Activated CD4-positive, alpha-beta T cell treated with anti-CD3 and anti-CD28 coated beads, Interleukin-2, Interleukin-4, amounts not matched to agents 100 ng/mL and 50 ng/mL, durations not matched to agents 16 hours and 8 hours (primary cell): ENCODE data around the gene SLCO2A1.

Experiments
- DNase-seq: peaks from one replicate; pipeline ENCODE4 v3.0.0-alpha.2; 2020; ENCODE audit warnings: low spot score

Gene SLCO2A1

DNA sequence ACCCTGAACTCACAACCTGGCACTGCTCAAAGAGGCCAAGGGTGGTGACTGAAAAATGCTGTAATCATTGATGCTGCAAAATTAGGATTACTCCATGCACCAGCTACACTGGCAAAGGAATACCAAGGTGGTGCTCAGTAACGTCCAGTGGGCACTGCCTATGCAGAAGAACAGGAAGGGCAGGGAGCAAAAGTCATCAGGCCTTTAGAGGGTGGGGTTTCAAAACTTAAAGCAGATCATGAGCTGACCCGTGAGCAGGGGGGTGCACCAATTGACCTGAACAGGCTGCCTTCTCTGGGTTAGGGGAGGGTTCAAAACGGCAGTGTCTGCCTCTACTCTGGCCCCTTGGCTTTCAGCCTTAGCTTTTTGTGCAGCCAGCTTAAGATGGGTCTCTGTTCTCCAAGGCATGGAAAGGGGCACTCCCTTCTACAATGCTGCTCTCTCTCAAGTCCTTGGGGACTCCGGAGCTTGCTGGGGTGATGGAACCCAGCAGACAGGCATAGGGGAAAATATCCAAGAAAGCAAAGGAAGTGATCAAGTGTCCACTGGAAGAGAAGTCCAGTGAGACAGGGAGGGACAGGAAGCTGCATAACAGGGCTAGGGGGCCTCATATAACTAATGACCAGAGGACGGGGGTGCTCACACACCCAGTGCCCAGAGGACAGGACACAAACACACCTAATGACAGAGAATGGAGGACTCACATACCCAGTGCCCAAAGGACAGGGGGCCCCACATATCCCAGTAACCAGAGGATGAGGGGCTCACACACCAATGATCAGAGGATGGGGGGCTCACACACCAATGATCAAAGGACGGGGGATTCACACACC lies 145.5 kb downstream of the SLCO2A1 start:
- DNase-seq, result no peak

- no peak for DNase-seq
Measured at GRCh38 chr3:133883641-133884040, 146.1 kb downstream of the SLCO2A1 start.

GRCh38 chr3:133882986-133883586 lies 146.6 kb downstream of the SLCO2A1 start:
- no peak for DNase-seq

GRCh38 chr3:133881939-133882825 lies 147.5 kb downstream of the SLCO2A1 start:
- DNase-seq, result no peak

- no peak for DNase-seq
Measured at GRCh38 chr3:133881492-133881891, 148.2 kb downstream of the SLCO2A1 start.

- no peak for DNase-seq
Measured at GRCh38 chr3:133880886-133881455, 148.8 kb downstream of the SLCO2A1 start.

DNA sequence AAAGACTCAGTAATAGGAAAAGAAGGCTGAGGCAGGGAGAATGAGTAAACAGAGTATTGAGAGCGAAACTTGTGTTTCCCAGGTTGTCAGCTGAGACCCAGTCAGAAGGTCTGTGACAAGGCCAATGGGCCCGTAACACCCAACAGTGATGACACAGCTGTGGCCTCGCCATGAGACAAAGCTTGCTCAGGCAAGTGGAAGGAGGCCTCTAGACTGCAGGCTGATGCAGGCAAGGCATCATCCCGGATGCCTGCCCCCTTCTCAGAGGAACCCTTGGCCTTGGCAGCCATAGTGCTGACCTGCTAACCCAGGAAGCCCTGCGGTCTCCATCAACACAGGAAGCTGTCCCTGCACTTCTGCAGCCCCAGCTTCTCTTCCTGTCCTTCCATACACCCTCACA lies 149.4 kb downstream of the SLCO2A1 start:
- peak; percentile 54 for DNase-seq

DNA sequence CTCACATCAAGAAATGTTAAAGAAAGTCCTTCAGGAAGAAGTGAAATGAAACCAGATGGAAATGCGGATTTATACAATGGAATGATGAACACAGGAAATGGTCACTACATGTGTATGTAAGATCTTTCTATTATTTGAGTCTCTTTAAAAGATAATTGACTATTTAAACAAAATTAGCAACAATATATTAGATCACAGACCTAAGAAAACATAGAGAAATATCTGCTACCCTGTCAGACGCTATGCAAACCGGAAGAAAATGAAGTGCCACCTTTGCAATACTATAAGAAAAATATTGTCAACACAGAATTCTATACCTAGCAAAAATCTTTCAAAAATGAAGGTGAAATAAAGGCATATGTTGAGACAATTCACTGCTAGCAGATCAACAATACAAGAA lies 151.2 kb downstream of the SLCO2A1 start:
- no peak for DNase-seq
